Uterus (tissue), 2 donors: ENCODE data around the gene C16orf95.

Experiments
- POLR2A ChIP-seq, 2 donors: fragments of 450-650 bp; IDR thresholded peaks; one replicate each; pipeline ENCODE4 v1.6.1; 2016; ENCODE audit warnings: antibody characterized with exemption in 2 of 2, mild to moderate bottlenecking in 1 of 2, moderate library complexity in 1 of 2
- TF ChIP-seq, protein P1 (sequence below), 4 experiments: fragments of 200-600 bp in 2 of 4; fragments of 450-650 bp in 2 of 4; sonication (generic) in 2 of 4; IDR thresholded peaks; one replicate each; pipeline ENCODE4 v1.5.1; 2016 to 2019; ENCODE audit warnings: antibody characterized with exemption in 4 of 4, mild to moderate bottlenecking in 2 of 4, moderate library complexity in 1 of 4

DNA sequence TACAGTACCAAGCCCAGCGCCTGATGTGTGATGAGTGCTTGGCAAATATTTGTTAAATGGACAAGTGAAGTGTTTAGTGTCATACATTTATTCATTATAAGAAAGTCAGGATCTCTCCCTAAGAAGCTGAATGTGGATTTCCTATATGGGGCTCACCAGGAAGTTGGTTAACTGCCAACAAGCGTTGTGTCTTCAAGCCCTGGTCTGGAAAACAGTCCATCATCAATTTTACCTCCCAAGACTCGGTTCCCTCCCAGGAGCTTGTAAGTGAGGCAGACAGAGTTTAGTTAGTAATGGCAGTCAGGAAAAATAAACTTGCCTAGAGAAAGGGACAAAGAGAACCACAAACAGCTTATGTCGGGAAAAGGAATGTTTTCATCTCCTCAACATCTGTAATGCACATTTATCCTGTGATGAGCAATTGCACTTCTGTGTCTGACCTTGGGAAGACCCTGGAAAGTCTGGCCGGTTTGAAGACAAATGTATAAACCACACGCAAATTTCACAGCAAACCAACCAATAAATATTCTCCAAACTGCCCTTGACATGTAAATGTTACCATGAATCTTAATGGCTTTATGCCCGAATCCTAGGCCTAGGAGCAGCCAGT is 28.3 kb downstream of the C16orf95 start:
- TF ChIP-seq, protein P1, sequence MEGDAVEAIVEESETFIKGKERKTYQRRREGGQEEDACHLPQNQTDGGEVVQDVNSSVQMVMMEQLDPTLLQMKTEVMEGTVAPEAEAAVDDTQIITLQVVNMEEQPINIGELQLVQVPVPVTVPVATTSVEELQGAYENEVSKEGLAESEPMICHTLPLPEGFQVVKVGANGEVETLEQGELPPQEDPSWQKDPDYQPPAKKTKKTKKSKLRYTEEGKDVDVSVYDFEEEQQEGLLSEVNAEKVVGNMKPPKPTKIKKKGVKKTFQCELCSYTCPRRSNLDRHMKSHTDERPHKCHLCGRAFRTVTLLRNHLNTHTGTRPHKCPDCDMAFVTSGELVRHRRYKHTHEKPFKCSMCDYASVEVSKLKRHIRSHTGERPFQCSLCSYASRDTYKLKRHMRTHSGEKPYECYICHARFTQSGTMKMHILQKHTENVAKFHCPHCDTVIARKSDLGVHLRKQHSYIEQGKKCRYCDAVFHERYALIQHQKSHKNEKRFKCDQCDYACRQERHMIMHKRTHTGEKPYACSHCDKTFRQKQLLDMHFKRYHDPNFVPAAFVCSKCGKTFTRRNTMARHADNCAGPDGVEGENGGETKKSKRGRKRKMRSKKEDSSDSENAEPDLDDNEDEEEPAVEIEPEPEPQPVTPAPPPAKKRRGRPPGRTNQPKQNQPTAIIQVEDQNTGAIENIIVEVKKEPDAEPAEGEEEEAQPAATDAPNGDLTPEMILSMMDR (IDR thresholded peaks at IDR 0.05): no peak
- TF ChIP-seq POLR2A (IDR thresholded peaks at IDR 0.05): no peak
